Natural killer cell (primary cell): ENCODE measurements around the gene NHLRC4. TPM values are rescaled to one million over a fixed set of nuclear protein-coding genes. Genes with fewer than 3 reads are reported as not detected.

Experiments
- ATAC-seq, 3 donors: fragments of 150-1000 bp in 2 of 3; fragments of 200-7000 bp in 1 of 3; cut with Tn5 transposase; 1 replicate in 1 of 3; 2 replicates in 2 of 3; pipeline ENCODE4 v1.10.0; 2021; ENCODE audit warnings: mild to moderate bottlenecking in 2 of 3, moderate library complexity in 2 of 3
- DNase-seq, 2 donors: peaks; one replicate each; pipeline versions ENCODE4 v3.0.0 to v3.0.0-alpha.2; 2013 to 2021; ENCODE audit warnings: mixed read lengths in 1 of 2
- H3K27ac ChIP-seq: one replicate; pipeline ENCODE4 v1.5.1; 2013; ENCODE audit warnings: mild to moderate bottlenecking, low read length
- H3K27me3 ChIP-seq: one replicate; pipeline ENCODE4 v1.6.1; 2013; ENCODE audit warnings: low read length; ENCODE audit not compliant: control insufficient read depth, insufficient read depth
- H3K36me3 ChIP-seq: one replicate; pipeline ENCODE4 v1.6.1; 2013; ENCODE audit warnings: low read length; ENCODE audit not compliant: control insufficient read depth, insufficient read depth
- H3K4me1 ChIP-seq: one replicate; pipeline ENCODE4 v1.6.1; 2013; ENCODE audit warnings: low read length; ENCODE audit not compliant: control insufficient read depth, insufficient read depth
- H3K4me3 ChIP-seq: one replicate; pipeline ENCODE4 v1.5.1; 2013; ENCODE audit warnings: low read length
- H3K9me3 ChIP-seq: one replicate; pipeline ENCODE4 v1.6.1; 2013; ENCODE audit warnings: low read length; ENCODE audit not compliant: control insufficient read depth, insufficient read depth
- H3K27ac Mint-ChIP-seq, 2 donors: one replicate each; pipeline ENCODE4 v1.8.0; 2022; ENCODE audit warnings: mild to moderate bottlenecking in 2 of 2, mixed read lengths in 2 of 2, moderate library complexity in 1 of 2
- H3K27me3 Mint-ChIP-seq, 2 donors: one replicate each; pipeline ENCODE4 v1.8.0; 2022; ENCODE audit warnings: low read depth in 2 of 2, mixed read lengths in 2 of 2
- H3K36me3 Mint-ChIP-seq: one replicate; pipeline ENCODE4 v1.8.0; 2022; ENCODE audit warnings: mixed read lengths
- H3K4me1 Mint-ChIP-seq, 2 donors: one replicate each; pipeline ENCODE4 v1.8.0; 2022; ENCODE audit warnings: mixed read lengths in 2 of 2
- H3K4me3 Mint-ChIP-seq: one replicate; pipeline ENCODE4 v1.8.0; 2022; ENCODE audit warnings: mild to moderate bottlenecking, moderate library complexity, mixed read lengths
- H3K9me3 Mint-ChIP-seq, 2 donors: one replicate each; pipeline ENCODE4 v1.8.0; 2022; ENCODE audit warnings: mixed read lengths in 2 of 2
- CTCF ChIP-seq: fragments of 200-600 bp; IDR thresholded peaks from one replicate; pipeline ENCODE4 v1.8.0; 2022; ENCODE audit warnings: antibody characterized with exemption
- WGBS: methylation state at CpG from one replicate; pipeline ENCODE4 v1.1.7; 2013; ENCODE audit warnings: missing lambda C conversion rate; ENCODE audit not compliant: insufficient coverage; 5-methylcytosine and 5-hydroxymethylcytosine counted together
- intact Hi-C: fragments of 100-400 bp; cut with micrococcal nuclease; formaldehyde crosslinking; loops from one replicate; pipeline ENCODE4 v1.14.2; 2022
- total RNA-seq, 4 donors: library from RNA; stranded (reverse); fragments of 120-200 nt in 1 of 4; gene quantifications; one replicate each; pipeline versions ENCODE4 v1.2.3 to v1.2.4, GENCODE V29; 2013 to 2022

The NHLRC4 gene
- total RNA-seq, 3 donors from 2014 or later (not counting 1 experiment from before 2014, with no cell fraction given), result 0.28 to 0.75 (median 0.35) TPM

DNA sequence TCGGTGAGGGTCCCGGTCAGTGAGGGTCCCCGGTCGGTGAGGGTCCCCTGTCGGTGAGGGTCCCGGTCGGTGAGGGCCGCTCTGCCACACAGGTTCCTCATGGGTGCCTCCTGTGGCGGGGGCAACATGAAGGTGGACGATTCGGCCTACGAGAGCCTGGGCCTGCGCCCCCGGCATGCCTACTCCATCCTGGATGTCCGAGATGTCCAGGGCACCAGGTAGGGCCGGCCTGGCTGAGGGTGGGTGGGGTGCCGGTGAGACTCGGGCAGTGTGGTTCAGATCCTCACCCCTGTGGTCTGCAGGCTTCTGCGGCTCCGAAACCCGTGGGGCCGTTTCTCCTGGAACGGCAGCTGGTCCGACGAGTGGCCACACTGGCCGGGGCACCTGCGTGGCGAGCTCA lies 15.6 kb upstream of the NHLRC4 start:
- ATAC-seq, result no peak
- no peak for TF ChIP-seq CTCF
- intact Hi-C loops, result no loop called here
- H3K9me3 Mint-ChIP-seq, result no peaks in the 10 kb centered on the region
- no peaks in the 10 kb centered on the region for H3K27me3 Mint-ChIP-seq
- Histone ChIP-seq H3K27ac (no peak overlapping the region), H3K27me3 (no peaks in the 10 kb centered on the region), H3K36me3 (peaks cover 19% of the 10 kb centered on the region), H3K9me3 (no peaks in the 10 kb centered on the region), H3K4me1 (peaks cover 22% of the 10 kb centered on the region), H3K4me3 (no peak overlapping the region)
- H3K36me3 Mint-ChIP-seq, result no peaks in the 10 kb centered on the region
- H3K4me3 Mint-ChIP-seq, result no peak overlapping the region
- H3K4me1 Mint-ChIP-seq, result peaks cover 0 to 6% of the 10 kb centered on the region in 2 donors
- DNase-seq, result no peak
- H3K27ac Mint-ChIP-seq, result no peak overlapping the region
- WGBS, result 97% methylated on average over 28 of the region's 28 CpGs

- intact Hi-C loops, result no loop called here
- no peaks in the 10 kb centered on the region for H3K9me3 Mint-ChIP-seq
- no peak overlapping the region for H3K27ac Mint-ChIP-seq
- peaks cover 19% of the 10 kb centered on the region for H3K36me3 ChIP-seq
- H3K4me3 ChIP-seq, result no peak overlapping the region
- ATAC-seq, result no peak
- 94% methylated on average over 35 of the region's 35 CpGs for WGBS
- H3K27me3 ChIP-seq, result no peaks in the 10 kb centered on the region
- no peaks in the 10 kb centered on the region for H3K27me3 Mint-ChIP-seq
- H3K36me3 Mint-ChIP-seq, result no peaks in the 10 kb centered on the region
- no peak for TF ChIP-seq CTCF
- no peak overlapping the region for H3K27ac ChIP-seq
- H3K4me1 Mint-ChIP-seq, result no peaks in the 10 kb centered on the region
- peaks cover 12% of the 10 kb centered on the region for H3K4me1 ChIP-seq
- no peak overlapping the region for H3K4me3 Mint-ChIP-seq
- H3K9me3 ChIP-seq, result no peaks in the 10 kb centered on the region
- no peak for DNase-seq
These were observed 14.6 kb upstream of the NHLRC4 start for GRCh38 chr16:552171-552570.

DNA sequence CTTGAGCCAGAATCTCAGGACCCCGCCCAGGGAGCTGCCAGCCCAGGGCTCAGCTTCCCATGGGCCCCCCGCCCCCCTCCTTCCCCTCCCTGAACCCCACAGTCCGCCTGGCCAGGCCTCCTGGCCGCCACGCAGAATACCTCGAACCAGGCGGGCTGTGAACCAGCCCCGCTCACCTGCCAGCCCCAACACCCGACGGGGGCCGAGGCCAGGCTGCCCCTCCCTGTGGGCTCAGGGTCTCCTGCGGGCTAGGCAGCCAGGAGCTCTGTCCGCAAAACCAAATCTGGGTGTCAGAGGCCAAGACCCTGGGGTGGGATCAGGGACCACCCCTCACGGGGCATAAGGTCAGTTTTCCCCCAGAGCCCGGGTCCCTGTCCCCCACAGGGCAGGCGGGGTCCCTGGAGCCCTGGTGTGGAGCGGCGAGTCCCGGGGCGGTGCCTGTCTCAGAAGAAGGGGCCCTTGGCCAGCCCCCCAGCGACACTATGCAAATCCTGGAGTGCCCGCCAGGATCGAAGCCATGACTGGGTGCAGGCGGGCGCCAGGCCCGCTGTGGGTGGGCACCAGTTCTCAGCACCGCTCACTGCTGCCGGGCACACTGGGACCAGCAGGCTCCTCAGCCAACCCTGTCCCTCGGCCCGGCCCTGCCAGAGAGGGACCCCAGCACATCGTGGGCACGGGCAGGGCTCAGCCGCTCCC lies 13.1 kb upstream of the NHLRC4 start:
- DNase-seq (no peak), ATAC-seq (no peak)
- no peak overlapping the region for H3K4me3 ChIP-seq
- H3K27me3 Mint-ChIP-seq, result peaks cover 0 to 4% of the 10 kb centered on the region in 2 donors
- no peaks in the 10 kb centered on the region for H3K9me3 Mint-ChIP-seq
- intact Hi-C loops, result no loop called here
- no peak overlapping the region for H3K27ac ChIP-seq
- 93% methylated on average over 33 of the region's 33 CpGs for WGBS
- TF ChIP-seq CTCF, result no peak
- H3K4me1 Mint-ChIP-seq, result no peaks in the 10 kb centered on the region
- H3K27ac Mint-ChIP-seq, result no peak overlapping the region
- no peaks in the 10 kb centered on the region for H3K36me3 Mint-ChIP-seq
- H3K4me3 Mint-ChIP-seq, result no peak overlapping the region
- peaks cover 18% of the 10 kb centered on the region for H3K36me3 ChIP-seq
- no peaks in the 10 kb centered on the region for H3K9me3 ChIP-seq
- no peaks in the 10 kb centered on the region for H3K4me1 ChIP-seq
- H3K27me3 ChIP-seq, result no peaks in the 10 kb centered on the region

- Mint-ChIP-seq H3K9me3 (no peaks in the 10 kb centered on the region), H3K27ac (no peak overlapping the region), H3K4me1 (no peaks in the 10 kb centered on the region), H3K4me3 (no peak overlapping the region), H3K27me3 (peaks cover 0 to 4% of the 10 kb centered on the region in 2 donors), H3K36me3 (no peaks in the 10 kb centered on the region)
- Histone ChIP-seq H3K27ac (no peak overlapping the region), H3K9me3 (no peaks in the 10 kb centered on the region), H3K27me3 (peaks cover 3% of the 10 kb centered on the region), H3K36me3 (peaks cover 16% of the 10 kb centered on the region), H3K4me1 (no peaks in the 10 kb centered on the region), H3K4me3 (no peak overlapping the region)
- intact Hi-C loops, result no loop called here
- DNase-seq (no peak), ATAC-seq (no peak)
- WGBS, result 92% methylated on average over 11 of the region's 11 CpGs
- TF ChIP-seq CTCF, result no peak
These were observed 12.5 kb upstream of the NHLRC4 start for GRCh38 chr16:554297-554621.
